ENCODE data around the gene CALHM5. TPM values are rescaled to one million over a fixed set of nuclear protein-coding genes. Genes with fewer than 3 reads are reported as not detected.

The CALHM5 gene
- total RNA-seq, 1 donor from 2014 or later = 0.21 TPM

DNA sequence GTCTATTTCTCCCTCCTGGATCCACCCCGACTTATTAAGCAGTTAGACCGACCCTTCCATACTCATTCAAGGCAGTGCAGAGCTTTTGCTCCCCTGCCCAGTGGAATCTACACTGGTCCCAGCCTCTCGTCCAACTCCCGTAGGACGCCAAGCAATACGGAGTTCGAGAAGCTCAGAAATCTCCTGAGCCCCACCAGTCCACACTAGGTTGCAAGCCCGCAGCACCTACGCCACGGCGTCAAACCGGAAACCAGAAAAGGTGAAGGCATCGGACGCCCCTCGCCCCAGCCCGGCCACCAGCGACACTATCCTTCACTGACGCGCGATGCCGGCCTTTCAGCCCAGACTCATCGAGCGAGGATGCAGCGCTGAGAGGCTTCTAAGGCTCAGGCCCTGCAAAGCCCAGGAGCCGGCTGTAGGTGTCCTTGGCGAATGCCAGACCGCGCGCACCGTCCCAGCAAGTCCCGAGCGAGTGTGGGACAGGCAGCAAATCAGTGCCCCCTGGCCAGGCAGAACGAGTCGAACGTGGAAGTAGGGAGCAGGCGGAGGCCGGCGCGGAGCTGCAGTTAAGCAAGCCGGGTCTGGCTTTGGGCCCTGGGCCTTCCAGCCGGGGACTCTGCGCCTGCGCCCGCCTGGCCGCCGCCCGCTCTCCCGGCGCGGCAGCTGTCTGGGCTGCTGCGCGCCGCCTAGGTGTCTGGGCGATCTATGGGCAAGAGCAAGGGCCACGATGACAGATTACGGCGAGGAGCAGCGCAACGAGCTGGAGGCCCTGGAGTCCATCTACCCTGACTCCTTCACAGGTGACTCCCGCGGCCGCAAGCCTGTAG is 59.6 kb downstream of the CALHM5 start, which contains the start of gene RWDD1:
Gene RWDD1 (plus strand): TSS at position 649 of the 827 bp plus-strand sequence. CDS start 79 bp downstream, at position 728.
- peak; percentile 95 for DNase-seq (ENCODE audit: low read depth)
- H3K27me3 ChIP-seq (ENCODE audit: control insufficient read depth, insufficient read depth, low read length) = no peaks in the 10 kb centered on the region
- H3K36me3 ChIP-seq (ENCODE audit: control insufficient read depth, insufficient read depth, low read length) = no peaks in the 10 kb centered on the region
- TF ChIP-seq, protein P1, sequence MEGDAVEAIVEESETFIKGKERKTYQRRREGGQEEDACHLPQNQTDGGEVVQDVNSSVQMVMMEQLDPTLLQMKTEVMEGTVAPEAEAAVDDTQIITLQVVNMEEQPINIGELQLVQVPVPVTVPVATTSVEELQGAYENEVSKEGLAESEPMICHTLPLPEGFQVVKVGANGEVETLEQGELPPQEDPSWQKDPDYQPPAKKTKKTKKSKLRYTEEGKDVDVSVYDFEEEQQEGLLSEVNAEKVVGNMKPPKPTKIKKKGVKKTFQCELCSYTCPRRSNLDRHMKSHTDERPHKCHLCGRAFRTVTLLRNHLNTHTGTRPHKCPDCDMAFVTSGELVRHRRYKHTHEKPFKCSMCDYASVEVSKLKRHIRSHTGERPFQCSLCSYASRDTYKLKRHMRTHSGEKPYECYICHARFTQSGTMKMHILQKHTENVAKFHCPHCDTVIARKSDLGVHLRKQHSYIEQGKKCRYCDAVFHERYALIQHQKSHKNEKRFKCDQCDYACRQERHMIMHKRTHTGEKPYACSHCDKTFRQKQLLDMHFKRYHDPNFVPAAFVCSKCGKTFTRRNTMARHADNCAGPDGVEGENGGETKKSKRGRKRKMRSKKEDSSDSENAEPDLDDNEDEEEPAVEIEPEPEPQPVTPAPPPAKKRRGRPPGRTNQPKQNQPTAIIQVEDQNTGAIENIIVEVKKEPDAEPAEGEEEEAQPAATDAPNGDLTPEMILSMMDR (IDR thresholded peaks at IDR 0.05; ENCODE audit: insufficient read depth, low read length, poor library complexity, severe bottlenecking) = no peak
- peak within 1 kb of the TSS; percentile 99 for H3K4me3 ChIP-seq (ENCODE audit: low read depth, low read length)

- Histone ChIP-seq H3K4me3 (ENCODE audit: low read depth, low read length) (peak overlapping the region; percentile 99), H3K36me3 (ENCODE audit: control insufficient read depth, insufficient read depth, low read length) (no peaks in the 10 kb centered on the region), H3K27me3 (ENCODE audit: control insufficient read depth, insufficient read depth, low read length) (no peaks in the 10 kb centered on the region)
- TF ChIP-seq, protein P1 (IDR thresholded peaks at IDR 0.05; ENCODE audit: insufficient read depth, low read length, poor library complexity, severe bottlenecking) = no peak
- no peak for DNase-seq (ENCODE audit: low read depth)
Measured at GRCh38 chr6:116571683-116572000, 60.2 kb downstream of the CALHM5 start.

DNA sequence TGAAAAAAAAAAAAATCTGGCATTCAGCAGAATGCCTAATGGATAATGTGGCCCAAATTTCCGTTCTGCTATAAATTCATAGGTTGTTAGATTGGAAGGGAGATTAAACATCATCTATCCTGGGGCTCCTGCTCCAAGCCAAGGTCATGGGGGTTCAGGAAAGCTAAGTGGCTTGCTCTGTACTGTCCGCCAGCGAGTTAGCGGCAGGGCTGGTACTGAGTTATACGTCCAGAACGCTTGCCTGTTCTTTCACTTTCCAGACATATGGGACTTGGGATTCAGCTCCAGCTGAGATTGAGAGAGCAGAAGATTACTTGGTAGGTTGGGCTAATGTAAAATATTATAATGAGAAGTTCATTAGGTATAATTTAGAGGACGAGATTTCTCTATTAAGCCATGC is 60.7 kb downstream of the CALHM5 start:
- no peak for DNase-seq (ENCODE audit: low read depth)
- Histone ChIP-seq H3K27me3 (ENCODE audit: control insufficient read depth, insufficient read depth, low read length) (no peaks in the 10 kb centered on the region), H3K36me3 (ENCODE audit: control insufficient read depth, insufficient read depth, low read length) (no peaks in the 10 kb centered on the region), H3K4me3 (ENCODE audit: low read depth, low read length) (peak overlapping the region; percentile 99)
- TF ChIP-seq, protein P1 (IDR thresholded peaks at IDR 0.05; ENCODE audit: insufficient read depth, low read length, poor library complexity, severe bottlenecking) = no peak

Other genes starting within 250 kb of the CALHM5 start
- gene TSPYL1, start 231.7 kb upstream of the CALHM5 start, total RNA-seq = 68.3 and 73.5 TPM in 2 replicates
- gene DSE, start 140.7 kb upstream of the CALHM5 start, total RNA-seq = 46.3 and 48.8 TPM in 2 replicates
- gene CALHM6, start 50.3 kb upstream of the CALHM5 start, total RNA-seq = 0.75 and 4.8 TPM in 2 replicates
- not detected in 2 replicates for gene TRAPPC3L, start 34.0 kb downstream of the CALHM5 start, total RNA-seq
- gene CALHM4, start 42.1 kb downstream of the CALHM5 start, total RNA-seq = not detected in 2 replicates
- 36.8 and 38.6 TPM in 2 replicates for gene RWDD1, start 59.9 kb downstream of the CALHM5 start, total RNA-seq
- gene RSPH4A, start 104.8 kb downstream of the CALHM5 start, total RNA-seq = 0.42 and 0.62 TPM in 2 replicates
- gene ZUP1, start 157.1 kb downstream of the CALHM5 start, total RNA-seq = 13.7 and 14.4 TPM in 2 replicates
- 9.3 and 13.6 TPM in 2 replicates for gene KPNA5, start 169.6 kb downstream of the CALHM5 start, total RNA-seq

All from kidney epithelial cell (primary cell).